ENCODE results near the gene ARHGAP44.

ARHGAP44 gene

GRCh38 chr17:12756786-12757185 is 32.5 kb upstream of the ARHGAP44 start:
- H3K36me3 Mint-ChIP-seq (ENCODE audit: low read depth), result no peaks in the 10 kb centered on the region
- H3K4me3 Mint-ChIP-seq, result no peak overlapping the region
- H3K4me1 Mint-ChIP-seq, result no peaks in the 10 kb centered on the region
- H3K27ac Mint-ChIP-seq, result no peak overlapping the region
- TF ChIP-seq CTCF (IDR thresholded peaks at IDR 0.05; ENCODE audit: unreplicated experiment in 3 of 3), result no peak
- no peaks in the 10 kb centered on the region for H3K9me3 Mint-ChIP-seq
- no peaks in the 10 kb centered on the region for H3K27me3 Mint-ChIP-seq (ENCODE audit: low read depth)

- no peak overlapping the region for H3K27ac Mint-ChIP-seq
- H3K27me3 Mint-ChIP-seq (ENCODE audit: low read depth), result no peaks in the 10 kb centered on the region
- no peak overlapping the region for H3K4me3 Mint-ChIP-seq
- no peaks in the 10 kb centered on the region for H3K4me1 Mint-ChIP-seq
- peaks cover 4% of the 10 kb centered on the region for H3K9me3 Mint-ChIP-seq
- H3K36me3 Mint-ChIP-seq (ENCODE audit: low read depth), result no peaks in the 10 kb centered on the region
- TF ChIP-seq CTCF (IDR thresholded peaks at IDR 0.05; ENCODE audit: unreplicated experiment in 3 of 3), result no peak
Measured at GRCh38 chr17:12759090-12759489, 30.2 kb upstream of the ARHGAP44 start.

DNA sequence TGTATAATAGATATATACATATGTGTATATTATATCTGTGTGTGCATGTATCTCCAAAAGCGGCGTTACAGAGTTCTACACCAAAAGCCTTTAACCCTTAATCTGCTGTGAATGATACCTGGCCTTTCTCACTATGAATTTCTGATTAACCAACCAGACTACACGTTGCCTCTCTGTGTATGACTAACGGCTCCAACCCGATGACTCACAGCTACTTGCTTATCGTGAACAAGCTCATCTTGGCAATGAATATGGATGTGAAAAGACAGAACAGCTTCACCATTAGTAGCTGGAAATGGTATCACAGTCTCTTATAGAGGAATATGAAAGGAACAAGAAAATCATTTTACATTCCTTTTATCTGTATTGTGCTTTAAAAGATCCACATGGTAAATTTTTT is 23.8 kb upstream of the ARHGAP44 start:
- H3K4me1 Mint-ChIP-seq, result no peaks in the 10 kb centered on the region
- TF ChIP-seq CTCF (IDR thresholded peaks at IDR 0.05; ENCODE audit: unreplicated experiment in 3 of 3), result no peak
- no peak overlapping the region for H3K4me3 Mint-ChIP-seq
- H3K9me3 Mint-ChIP-seq, result peaks cover 4% of the 10 kb centered on the region
- no peak overlapping the region for H3K27ac Mint-ChIP-seq
- no peaks in the 10 kb centered on the region for H3K36me3 Mint-ChIP-seq (ENCODE audit: low read depth)
- H3K27me3 Mint-ChIP-seq (ENCODE audit: low read depth), result no peaks in the 10 kb centered on the region

DNA sequence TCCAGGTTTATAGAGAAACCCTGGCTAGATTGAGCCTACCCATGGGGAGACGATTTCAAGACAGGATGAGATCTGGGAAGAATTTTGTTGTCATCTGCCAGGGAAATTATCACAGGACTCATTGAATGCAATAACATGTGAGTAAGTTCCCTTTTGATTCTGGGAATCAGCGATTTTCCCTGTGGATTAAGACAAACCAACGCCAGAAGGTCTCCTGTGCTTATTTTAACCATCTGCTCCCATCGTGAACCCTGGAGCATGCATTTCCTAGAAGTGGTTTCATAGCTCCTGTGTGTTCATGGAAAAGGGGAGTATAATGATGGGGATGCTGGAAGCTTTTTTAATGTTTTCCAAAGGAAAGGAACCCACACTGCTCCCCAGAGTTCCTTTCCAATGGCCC is 21.0 kb upstream of the ARHGAP44 start:
- H3K4me1 Mint-ChIP-seq, result no peaks in the 10 kb centered on the region
- TF ChIP-seq CTCF (IDR thresholded peaks at IDR 0.05; ENCODE audit: unreplicated experiment in 3 of 3), result no peak
- H3K27ac Mint-ChIP-seq, result no peak overlapping the region
- H3K9me3 Mint-ChIP-seq, result no peaks in the 10 kb centered on the region
- H3K4me3 Mint-ChIP-seq, result no peak overlapping the region
- H3K27me3 Mint-ChIP-seq (ENCODE audit: low read depth), result no peaks in the 10 kb centered on the region
- H3K36me3 Mint-ChIP-seq (ENCODE audit: low read depth), result no peaks in the 10 kb centered on the region

DNA sequence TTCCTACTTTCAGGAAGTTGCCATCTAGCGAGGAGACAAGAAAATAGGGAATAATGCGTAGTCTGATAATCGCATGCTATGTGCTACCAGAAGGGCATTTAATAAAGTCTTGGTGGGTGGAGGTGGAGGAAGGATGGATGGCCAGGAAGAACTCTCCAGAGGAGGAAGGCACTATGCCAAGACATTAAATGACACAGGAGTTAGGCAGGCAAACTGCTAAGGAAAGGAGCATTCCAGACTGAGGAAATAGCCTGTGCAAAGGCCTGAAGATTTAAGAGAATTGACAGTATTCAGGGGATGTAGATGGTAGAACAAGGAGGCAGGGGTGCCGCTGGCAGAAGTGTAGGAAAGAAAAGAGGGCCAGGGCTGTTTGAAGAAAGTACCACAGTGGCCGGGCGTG is 19.3 kb upstream of the ARHGAP44 start:
- no peak overlapping the region for H3K4me3 Mint-ChIP-seq
- no peaks in the 10 kb centered on the region for H3K27me3 Mint-ChIP-seq (ENCODE audit: low read depth)
- no peaks in the 10 kb centered on the region for H3K36me3 Mint-ChIP-seq (ENCODE audit: low read depth)
- TF ChIP-seq CTCF (IDR thresholded peaks at IDR 0.05; ENCODE audit: unreplicated experiment in 3 of 3), result no peak
- no peaks in the 10 kb centered on the region for H3K4me1 Mint-ChIP-seq
- H3K9me3 Mint-ChIP-seq, result no peaks in the 10 kb centered on the region
- no peak overlapping the region for H3K27ac Mint-ChIP-seq

DNA sequence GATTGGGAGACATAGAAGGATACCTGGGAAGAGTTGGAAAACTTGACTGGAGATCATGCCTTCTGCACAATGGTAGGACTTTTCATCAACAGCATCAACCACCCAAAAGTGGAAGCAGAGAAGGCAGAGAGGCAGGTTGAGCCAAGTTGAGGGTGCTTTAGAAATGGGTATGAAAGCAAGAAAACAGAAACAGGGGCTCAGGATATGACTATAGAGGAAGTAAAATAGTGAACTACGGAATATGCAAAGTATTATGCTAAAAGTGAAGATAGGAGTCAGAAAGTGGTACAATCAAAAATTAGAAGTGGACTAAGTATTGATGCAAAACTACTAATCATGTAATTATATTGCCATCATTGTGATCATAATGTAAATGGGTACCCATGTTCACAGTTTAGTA is 16.1 kb upstream of the ARHGAP44 start:
- Mint-ChIP-seq H3K36me3 (ENCODE audit: low read depth) (no peaks in the 10 kb centered on the region), H3K9me3 (no peaks in the 10 kb centered on the region), H3K4me1 (no peaks in the 10 kb centered on the region), H3K4me3 (no peak overlapping the region), H3K27ac (no peak overlapping the region), H3K27me3 (ENCODE audit: low read depth) (peaks cover 13% of the 10 kb centered on the region)
- no peak for TF ChIP-seq CTCF (IDR thresholded peaks at IDR 0.05; ENCODE audit: unreplicated experiment in 3 of 3)

All from nephron (organoid).